T-helper 9 cell (primary cell): Measurements from ENCODE around the gene AUTS2.
"Not testable (repeated sequence)": the region's sequence is repeated elsewhere in the genome, so short reads cannot be mapped to it uniquely, and the experiment has no call there.

Source experiments
- DNase-seq: peaks from one replicate; pipeline ENCODE4 v3.0.0-alpha.2; 2020

Gene AUTS2

DNA sequence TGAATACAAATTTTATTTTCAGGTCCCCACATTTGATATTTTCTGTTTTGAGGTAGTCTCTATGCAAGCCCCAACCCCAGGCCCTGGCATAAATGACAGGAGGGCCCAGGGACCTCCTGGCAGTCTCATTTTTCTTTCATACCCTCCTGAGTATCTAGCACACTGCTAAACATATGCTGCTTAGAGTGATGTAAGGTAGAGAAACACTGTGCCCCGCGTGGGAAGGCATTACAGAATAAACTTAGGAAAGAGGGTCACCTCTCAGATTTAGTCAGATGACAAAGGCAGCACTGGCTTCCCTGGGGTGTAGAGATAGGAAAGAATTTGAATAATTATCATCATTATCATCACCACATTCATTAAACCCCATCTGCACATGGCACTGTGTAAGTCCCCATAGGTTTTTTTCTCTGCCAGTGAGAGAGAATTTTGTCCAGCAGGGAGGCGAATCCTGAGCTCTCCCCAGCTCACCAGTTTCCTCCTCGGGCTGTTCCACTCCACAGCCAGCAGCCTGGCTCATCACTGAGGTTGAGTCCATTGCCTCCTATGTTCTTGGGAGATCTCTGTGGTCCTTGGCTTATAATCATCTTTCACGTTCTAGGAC, 1026.3 kb downstream of the AUTS2 start:
- DNase-seq, result no peak

DNA sequence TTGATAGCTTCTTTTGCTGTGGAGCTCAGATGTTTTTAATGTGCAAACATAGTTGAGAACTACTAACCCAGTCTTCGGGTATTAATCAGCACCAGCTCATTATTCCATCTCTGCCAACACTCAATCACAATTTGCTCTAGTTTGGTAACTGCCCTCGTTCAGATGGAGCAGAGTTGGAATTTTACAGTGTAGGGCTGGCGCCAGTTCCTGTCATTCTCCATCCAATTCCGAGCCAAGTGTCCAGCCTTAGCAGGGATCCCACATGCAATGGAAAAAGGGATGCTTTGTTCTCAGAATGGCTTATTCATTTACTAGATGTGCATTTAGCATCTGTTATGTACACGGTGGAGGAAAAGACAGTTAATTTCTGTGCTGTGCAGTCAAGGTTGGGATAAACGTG, 1029.2 kb downstream of the AUTS2 start:
- no peak for DNase-seq

- DNase-seq, result no peak
Measured at GRCh38 chr7:70630440-70630817, 1032.2 kb downstream of the AUTS2 start.

- no peak for DNase-seq
Measured at GRCh38 chr7:70630818-70631457, 1032.7 kb downstream of the AUTS2 start.

DNA sequence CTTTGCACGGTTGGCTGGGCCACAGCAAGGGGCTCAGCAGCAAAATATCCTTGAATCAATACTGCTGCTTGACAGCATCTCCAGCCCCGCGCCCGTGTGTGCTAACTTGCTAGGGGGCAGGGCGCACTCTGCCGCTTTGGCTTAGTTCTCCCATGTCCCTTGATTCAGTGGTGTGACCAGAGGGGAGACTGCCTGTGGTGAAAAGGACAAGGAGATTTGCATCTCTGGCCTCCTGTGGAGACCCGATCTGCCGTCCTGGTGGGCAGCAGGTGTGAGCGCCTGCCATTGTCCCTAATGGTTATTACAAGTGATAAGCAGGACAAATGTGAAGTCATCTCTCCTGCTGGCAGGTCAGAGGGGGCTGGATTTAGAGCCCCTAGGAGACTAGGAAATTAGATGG, 1033.4 kb downstream of the AUTS2 start:
- DNase-seq, result no peak

GRCh38 chr7:70632400-70632799, 1034.1 kb downstream of the AUTS2 start:
- DNase-seq, result no peak

DNA sequence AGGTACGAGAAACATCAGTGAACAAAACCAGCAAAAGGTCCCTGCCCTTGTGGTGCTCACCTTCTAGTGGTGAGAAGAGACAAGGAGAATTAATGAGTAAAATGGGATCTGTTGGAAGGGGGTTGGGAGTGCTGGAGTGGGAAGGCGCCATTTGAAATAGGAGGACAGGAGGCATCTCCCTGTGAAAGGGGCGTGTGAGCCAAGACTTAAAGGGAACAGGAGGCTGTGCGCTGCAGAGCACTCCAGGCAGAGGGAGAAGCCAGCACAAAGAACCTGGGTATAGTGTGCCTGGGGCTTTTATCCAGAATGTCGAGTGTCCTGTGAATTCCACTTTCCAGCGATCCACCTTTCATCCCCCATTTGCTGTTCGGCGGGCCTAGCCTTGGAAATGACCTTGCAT, 1035.8 kb downstream of the AUTS2 start:
- DNase-seq, result no peak

- no peak for DNase-seq
Measured at GRCh38 chr7:70634610-70635068, 1036.4 kb downstream of the AUTS2 start.

- DNase-seq, result no peak
Measured at GRCh38 chr7:70635633-70636032, 1037.4 kb downstream of the AUTS2 start.

GRCh38 chr7:70636169-70636568, 1037.9 kb downstream of the AUTS2 start:
- no peak for DNase-seq

GRCh38 chr7:70637726-70638125, 1039.5 kb downstream of the AUTS2 start:
- no peak for DNase-seq

DNA sequence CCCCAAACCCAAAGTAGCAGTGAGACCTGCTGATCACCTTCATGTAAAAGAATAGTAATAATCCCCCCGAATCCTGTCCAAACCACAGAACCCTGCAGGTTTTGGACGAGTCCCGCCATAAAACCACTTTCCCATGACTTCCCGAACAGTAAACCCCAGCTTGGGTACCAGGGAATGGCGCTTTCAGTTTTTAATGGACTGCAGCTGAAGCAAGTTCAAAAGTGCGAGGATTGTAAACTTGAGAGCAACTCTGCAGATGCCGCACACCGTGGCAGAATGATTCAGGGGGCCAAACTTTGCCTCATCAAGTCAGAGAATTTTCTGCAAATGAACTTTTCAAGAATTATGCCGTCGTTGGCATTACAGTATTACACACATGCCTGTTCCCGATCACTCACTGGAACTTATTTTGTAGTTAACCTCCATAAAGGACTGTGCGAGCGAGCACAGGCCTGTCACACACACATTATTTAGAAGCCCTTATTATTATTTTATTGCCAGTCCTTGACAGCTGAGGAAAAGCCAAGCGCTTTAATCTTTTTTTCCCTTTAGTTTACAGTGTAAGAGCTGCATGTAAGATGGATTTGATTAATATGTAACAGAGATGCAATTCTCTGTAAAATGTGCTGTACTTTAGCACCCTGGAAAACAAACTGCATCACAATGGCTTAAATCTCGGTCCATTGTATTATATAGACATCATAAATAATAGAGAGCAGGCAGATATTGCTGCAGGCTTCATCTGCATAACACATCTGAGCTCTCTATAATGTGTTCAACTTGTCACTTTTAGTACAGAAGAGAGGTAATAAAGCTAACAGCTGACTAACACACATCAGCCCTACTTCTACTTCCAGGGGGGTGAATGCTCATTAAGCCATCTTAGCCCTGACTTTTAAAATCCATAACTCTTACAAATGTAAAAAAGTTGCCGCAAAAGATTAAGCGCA, 1040.2 kb downstream of the AUTS2 start:
- DNase-seq, result no peak

DNA sequence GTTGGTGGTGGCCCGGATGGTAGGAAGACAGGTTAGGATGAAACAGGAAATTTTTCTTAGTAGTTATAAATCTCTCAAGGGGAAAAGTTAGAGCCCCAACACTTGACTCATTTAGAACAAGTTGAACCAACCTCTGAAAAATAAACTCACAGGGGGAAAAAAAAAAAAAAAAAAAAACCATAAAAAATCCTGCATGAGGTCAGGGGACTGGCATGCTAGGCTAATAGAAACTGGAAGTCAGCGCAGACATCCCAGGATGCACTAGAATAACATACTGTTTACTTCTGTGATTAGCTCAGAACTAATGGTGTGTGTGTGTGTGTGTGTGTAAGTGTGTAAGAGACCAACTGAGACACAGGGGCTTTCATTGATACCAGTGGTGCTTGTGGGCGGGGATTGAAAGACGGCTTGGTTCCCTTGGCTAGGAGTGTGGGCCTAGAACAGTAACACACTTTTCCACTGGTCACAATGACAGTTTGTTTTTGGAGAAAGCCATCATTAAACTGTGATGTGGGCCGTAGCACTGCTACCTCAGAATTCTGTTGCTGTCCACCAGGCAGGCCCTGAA, 1042.1 kb downstream of the AUTS2 start:
- no peak for DNase-seq

- no peak for DNase-seq
Measured at GRCh38 chr7:70641882-70642281, 1043.6 kb downstream of the AUTS2 start.

DNA sequence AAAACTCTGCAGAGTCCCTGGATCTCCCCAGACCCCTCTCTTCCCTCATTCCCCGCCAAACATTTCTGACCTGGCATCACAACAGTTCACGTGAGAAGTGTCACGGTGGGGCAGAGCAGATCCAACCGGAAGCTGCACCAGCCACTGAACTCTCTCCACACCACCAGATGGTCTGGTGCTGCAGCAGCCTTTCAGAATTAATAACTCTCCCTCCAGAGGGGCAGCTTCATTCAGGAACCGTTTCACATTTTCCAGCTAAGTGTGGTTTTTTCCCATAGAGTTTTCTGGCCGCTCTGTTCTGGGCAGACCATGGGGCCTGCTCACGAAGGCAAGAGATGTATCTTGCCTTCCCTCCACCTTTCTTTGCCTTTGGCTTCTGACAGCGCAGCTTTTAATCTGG, 1047.0 kb downstream of the AUTS2 start:
- DNase-seq, result no peak

DNA sequence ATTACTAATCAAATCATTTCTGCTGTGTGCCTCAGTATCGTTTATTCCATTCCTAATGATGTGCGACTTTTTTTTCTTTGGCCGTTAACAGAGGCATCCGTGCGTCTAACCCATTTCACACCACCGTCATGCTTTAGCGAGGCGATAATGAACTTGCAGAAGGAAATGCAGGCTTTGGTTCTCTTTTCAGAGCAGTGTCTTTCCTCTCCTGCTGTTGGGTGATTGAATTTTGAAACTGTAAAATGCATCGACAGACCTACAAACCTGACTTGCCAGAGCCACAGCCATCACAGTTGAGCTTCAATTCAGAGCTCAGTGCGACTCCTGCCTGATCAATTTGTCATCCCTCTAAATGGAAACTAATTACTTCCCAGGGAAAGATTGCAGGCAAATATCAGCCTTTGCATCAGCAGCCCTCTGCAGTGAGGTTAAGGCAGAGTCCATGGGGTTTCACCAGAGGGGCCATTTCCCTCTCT, 1047.6 kb downstream of the AUTS2 start:
- DNase-seq, result no peak

GRCh38 chr7:70646536-70647248, 1048.4 kb downstream of the AUTS2 start:
- DNase-seq, result no peak

DNA sequence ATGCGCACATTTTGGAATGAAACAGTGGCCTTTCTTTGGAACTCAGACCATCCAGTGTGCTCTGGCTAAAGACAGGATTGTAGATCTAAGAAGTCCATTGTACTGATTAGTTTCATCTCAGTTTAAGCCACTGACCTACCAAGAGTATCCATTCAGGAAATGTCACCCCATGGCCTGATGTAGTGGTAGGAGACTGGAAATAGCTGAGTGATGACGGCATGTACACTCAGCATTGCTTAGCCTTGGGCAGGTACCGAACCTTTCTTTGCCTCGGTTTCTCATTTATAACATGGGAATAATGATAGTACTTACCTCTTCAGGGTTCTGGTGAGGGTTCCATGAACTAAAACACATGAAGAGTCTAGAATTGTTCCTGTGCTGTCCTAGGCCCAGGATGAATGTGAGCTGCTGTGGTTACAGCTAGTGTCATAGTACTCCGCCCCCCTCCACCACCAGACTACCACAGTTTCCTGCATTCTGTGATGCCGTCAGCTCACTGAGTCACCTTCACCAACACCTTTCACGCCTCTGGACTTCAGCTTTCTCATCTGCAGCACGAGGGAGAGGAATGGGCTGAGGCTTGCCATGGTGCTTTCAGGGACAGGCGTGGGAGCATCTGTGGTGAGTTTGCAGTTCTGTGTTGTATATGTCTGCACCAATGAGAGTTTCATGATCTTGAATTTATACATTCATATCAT, 1049.7 kb downstream of the AUTS2 start:
- DNase-seq, result peak; percentile 69

DNA sequence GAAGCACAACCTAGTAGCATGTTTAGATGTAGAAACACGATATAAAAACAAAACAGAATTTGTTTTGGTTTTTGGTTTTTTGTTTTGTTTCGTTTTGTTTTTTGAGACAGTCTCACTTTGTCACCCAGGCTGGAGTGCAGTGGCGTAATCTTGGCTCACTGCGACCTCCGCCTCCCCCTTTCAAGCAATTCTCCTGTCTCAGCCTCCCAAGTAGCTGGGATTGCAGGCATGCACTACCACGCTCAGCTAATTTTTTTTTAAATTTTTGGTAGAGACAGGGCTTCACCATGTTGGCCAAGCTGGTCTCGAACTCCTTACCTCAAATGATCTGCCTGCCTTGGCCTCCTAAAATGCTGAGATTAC, 1050.2 kb downstream of the AUTS2 start:
- not testable (repeated sequence) for DNase-seq

DNA sequence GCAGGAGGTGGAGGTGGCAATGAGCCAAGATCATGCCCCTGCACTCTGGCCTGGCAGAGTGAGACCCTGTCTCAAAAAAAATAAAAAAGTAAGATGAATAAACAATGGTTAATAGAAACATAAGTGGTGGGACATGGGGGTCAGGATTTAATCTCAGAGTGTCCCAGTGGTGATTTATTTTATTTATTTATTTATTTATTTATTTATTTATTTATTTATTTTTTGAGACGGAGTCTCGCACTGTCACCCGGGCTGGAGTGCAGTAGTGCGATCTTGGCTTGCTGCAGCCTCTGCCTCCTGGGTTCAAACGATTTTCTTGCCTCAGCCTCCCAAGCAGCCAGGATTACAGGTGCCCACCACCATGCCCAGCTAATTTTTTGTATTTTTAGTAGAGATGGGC, 1051.0 kb downstream of the AUTS2 start:
- DNase-seq, result no peak

DNA sequence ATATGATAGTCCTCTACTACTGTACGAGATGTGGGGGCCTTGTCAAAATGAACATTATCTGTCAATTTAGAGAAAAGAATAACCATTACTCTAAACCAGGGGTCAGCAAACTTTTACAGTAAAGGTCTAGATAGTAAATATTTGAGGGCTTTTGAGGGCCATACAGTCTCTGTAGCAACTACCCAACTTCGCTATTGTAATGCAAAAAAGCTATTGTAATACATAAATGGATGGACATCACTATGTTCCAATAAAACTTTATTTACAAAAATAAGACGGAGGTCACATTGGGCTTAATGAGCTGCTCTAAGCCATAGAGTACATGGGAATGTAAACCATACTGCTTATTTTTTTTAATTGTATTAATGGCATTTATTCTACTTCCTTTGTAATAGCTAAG, 1055.9 kb downstream of the AUTS2 start:
- DNase-seq, result no peak

GRCh38 chr7:70654979-70655378, 1056.7 kb downstream of the AUTS2 start:
- no peak for DNase-seq
